ENCODE data around the gene SARS1.
"Not testable (repeated sequence)": the region's sequence is repeated elsewhere in the genome, so short reads cannot be mapped to it uniquely, and the experiment has no call there.

SARS1 gene

GRCh38 chr1:109279615-109280278 lies 66.0 kb downstream of the SARS1 start:
- DNase-seq = no peak

DNA sequence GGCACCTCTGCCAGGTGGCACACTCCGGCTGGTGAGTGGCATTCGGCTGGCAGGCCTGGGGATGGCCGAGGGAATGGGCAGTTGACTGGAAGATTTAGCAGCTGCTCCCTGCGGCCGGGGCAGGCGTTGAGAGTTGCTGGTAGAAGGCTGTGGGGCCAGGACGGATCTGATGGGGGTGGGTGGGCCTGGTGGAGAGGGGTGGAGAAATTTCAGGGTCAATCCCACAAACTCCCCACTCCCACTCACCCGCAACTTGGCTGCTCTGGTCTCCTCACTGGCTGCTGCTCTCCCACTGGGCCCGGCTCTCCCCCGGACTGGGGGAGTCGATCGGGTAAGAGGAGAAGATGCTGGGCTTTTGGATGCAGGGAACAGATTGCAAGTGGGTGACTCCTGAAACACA lies 67.1 kb downstream of the SARS1 start:
- no peak for DNase-seq

DNA sequence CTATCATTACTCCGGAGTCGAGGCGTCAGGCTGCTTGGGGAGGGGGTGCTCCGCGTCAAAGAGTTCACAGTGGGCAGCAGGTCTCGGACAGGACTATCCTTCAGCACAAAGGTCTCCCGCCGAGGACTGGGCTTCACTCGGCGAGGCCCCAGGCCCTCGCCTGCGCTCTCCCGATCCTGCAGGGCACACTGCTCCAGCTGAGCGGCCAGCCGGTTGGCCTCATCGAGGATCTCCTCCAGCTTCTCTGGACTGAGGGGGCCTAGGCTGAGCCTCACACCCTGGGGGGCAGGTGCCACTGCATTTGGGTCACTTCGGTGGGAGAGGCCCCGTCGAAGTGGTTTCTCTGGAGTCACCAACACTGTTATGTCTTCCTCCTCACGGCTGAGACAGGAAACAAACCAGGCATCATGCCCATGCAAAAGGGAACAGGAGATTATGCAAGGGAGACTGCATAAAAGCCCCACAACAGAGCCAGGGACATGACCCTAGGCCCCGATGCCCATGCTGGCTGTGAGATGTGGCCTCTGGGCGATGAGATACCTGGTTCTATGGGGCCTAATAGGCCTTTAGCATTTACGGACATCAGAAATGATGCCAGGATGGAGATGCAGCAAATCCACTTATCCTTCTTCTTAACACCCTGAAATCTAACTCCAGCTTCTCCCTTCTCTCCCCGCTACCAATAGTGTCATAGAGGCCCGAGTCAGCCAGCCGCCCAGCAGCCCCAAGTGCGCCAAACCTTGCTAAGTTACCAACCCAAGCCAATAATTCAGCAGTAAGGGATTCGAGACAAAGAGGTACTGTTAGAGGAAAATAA lies 68.2 kb downstream of the SARS1 start:
- no peak for DNase-seq

- DNase-seq = no peak
These were observed 68.8 kb downstream of the SARS1 start for GRCh38 chr1:109282497-109282951.

DNA sequence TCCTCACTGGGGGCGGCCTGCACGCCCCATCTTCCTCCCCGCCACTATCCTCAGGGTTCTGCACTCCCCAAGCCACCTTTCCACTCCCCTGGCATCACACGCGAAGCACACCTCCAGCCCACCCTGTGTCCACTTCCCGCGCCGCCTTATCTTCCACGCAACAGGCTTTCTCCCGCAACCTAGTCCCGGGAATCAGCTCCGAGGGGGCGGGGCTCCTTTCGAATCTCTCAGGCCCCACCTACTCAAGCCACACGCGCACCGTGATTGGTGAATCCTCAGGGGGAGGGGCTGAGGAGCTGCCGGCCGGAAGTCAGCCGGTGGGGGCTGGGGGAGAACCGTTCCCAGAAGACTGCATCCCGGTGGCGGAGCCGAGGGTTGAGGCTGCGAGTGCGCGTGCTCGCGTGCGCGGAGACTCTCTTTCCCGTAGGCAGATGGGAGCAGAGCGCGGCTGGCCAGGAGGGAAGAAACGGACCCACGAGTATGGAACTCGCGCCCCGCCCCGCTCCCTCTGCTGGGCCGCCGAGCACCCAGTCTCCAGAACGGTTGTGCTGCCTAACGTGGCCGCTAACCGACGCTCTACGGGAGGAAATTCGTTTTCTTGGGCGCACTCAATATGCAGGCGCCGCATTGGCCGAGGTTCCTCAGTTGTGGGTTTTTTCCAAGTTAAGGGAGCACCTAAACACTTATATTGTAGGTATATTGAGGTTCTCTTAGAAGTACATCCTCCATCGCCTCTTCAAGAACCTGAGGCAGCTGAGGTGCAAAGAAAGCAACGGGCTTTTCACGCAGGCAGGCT lies 69.4 kb downstream of the SARS1 start, which contains the start of gene PSRC1:
Gene PSRC1 (minus strand): TSS at position 194 of the 796 bp plus-strand sequence.
- peak; percentile 97 for DNase-seq

DNA sequence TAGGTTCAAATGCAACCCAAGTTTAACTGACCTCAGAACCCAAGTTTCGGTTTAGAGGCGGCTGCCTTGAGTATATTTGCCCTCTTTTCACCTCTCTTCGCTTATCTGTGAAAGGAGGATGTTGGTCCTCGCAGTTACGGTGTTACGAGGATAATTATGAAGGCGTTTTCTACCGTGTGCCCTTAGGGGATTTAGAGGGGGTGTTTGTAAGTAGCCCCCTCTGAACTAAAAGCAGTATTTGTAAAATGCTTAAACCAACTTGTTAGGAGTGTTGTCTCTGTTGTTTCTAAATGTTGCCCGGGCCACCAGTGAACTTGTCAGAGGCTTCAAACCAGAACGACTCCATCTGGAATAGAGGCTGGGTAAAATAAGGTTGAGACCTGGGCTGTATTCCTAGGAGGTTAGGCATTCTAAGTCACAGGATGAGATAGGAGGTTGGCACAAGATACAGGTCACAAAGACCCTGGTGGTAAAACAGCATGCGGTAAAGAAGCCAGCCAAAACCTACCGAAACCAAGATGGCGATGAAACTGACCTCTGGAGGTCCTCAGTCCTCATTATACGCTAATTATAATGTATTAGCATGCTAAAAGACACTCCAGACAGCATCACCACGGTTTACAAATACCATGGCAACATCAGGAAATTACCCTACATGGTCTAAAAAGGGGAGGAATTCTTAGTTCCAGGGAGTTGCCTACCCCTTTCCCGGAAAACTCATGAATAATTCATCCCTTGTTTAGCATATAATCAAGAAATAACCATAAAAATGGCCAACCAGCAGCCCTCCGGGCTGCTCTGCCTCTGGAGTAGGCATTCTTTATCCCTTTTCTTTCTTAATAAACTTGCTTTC lies 70.3 kb downstream of the SARS1 start:
- no peak for DNase-seq

GRCh38 chr1:109286762-109287161 lies 73.0 kb downstream of the SARS1 start:
- DNase-seq = not testable (repeated sequence)
